Measurements from ENCODE around the gene BIRC6. TPM values are rescaled to one million over a fixed set of nuclear protein-coding genes. Genes with fewer than 3 reads are reported as not detected.
A peak's percentile ranks its signal among the peaks of the same experiment; 100 is the strongest.

The BIRC6 gene
- total and polyA plus RNA-seq, 2 donors (not counting 1 experiment from before 2014, with no cell fraction given): 41.7 to 166 TPM

DNA sequence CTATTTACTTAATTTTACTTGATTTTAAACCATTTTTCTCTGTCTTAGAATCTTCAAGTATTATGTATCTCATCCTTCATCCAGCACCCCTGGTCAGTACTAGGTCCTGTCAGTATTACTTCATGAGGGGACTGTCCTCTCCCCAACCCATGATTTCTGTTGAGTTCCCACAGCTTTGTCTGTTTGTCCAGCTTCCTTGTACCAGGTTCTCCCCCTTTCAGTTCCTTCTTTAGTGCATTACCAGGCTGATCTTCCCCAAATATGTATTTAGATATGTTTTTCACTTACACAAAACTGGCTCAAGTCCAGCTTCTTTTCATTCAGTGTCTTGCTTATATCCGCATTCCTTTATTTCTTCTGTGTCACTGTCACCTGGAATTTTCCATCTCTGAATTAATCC lies 257.3 kb downstream of the BIRC6 start:
- no peak for ATAC-seq (ENCODE audit: low read depth)
- Mint-ChIP-seq H3K27me3 (no peaks in the 10 kb centered on the region), H3K9me3 (ENCODE audit: insufficient read depth) (no peaks in the 10 kb centered on the region), H3K4me1 (no peaks in the 10 kb centered on the region), H3K27ac (no peak overlapping the region), H3K4me3 (no peak overlapping the region)
- H3K36me3 ChIP-seq (replicated peaks in 1 of 2; ENCODE audit: control extremely low read depth in 1 of 2, control insufficient read depth in 1 of 2, extremely low read depth in 1 of 2, insufficient read depth in 2 of 2, low read length in 1 of 2): peaks cover 15 to 52% of the 10 kb centered on the region in 2 experiments
- 100% methylated on average over 1 of the region's 1 CpG for WGBS (ENCODE audit: insufficient coverage)
- H4K20me1 ChIP-seq (ENCODE audit: control insufficient read depth, insufficient read depth, low read length, poor library complexity, severe bottlenecking): no peaks in the 10 kb centered on the region
- no peak for DNase-seq
- no peaks in the 10 kb centered on the region for H3K27me3 ChIP-seq (replicated peaks in 1 of 4; ENCODE audit: control extremely low read depth in 1 of 4, control insufficient read depth in 3 of 4, insufficient read depth in 4 of 4, low read length in 3 of 4)
- TF ChIP-seq EZH2 (IDR thresholded peaks at IDR 0.05; ENCODE audit: borderline replicate concordance, insufficient read depth, low read depth, low read length, poor library complexity, severe bottlenecking): no peak
- TF ChIP-seq, protein P1, sequence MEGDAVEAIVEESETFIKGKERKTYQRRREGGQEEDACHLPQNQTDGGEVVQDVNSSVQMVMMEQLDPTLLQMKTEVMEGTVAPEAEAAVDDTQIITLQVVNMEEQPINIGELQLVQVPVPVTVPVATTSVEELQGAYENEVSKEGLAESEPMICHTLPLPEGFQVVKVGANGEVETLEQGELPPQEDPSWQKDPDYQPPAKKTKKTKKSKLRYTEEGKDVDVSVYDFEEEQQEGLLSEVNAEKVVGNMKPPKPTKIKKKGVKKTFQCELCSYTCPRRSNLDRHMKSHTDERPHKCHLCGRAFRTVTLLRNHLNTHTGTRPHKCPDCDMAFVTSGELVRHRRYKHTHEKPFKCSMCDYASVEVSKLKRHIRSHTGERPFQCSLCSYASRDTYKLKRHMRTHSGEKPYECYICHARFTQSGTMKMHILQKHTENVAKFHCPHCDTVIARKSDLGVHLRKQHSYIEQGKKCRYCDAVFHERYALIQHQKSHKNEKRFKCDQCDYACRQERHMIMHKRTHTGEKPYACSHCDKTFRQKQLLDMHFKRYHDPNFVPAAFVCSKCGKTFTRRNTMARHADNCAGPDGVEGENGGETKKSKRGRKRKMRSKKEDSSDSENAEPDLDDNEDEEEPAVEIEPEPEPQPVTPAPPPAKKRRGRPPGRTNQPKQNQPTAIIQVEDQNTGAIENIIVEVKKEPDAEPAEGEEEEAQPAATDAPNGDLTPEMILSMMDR (IDR thresholded peaks at IDR 0.05): no peak
- ChIA-PET CTCF (interaction anchor here (2.1 kb wide), 1 partner anchor 10 kb away, joined by 7 read pairs; no protein-coding TSS in a partner anchor), POLR2A (no interaction called here)
- no peak overlapping the region for H3K4me3 ChIP-seq (ENCODE audit: control extremely low read depth in 1 of 5, extremely low read depth in 1 of 5, insufficient read depth in 1 of 5, low read depth in 2 of 5, low read length in 4 of 5)
- intact Hi-C loops (cut with micrococcal nuclease): no loop called here
- H2AFZ ChIP-seq (ENCODE audit: insufficient read depth, low read depth, low read length, poor library complexity, severe bottlenecking): no peak overlapping the region
- no peaks in the 10 kb centered on the region for H3K9me3 ChIP-seq (ENCODE audit: control extremely low read depth in 1 of 3, control insufficient read depth in 2 of 3, insufficient read depth in 1 of 3, low read length in 2 of 3)
- H3K9ac ChIP-seq (ENCODE audit: low read length): no peak overlapping the region
- H3K4me2 ChIP-seq (replicated peaks; ENCODE audit: low read depth, low read length, poor library complexity, severe bottlenecking): no peak overlapping the region
- H3K27ac ChIP-seq (ENCODE audit: low read length in 2 of 2): no peak overlapping the region
- H3K4me1 ChIP-seq (ENCODE audit: control insufficient read depth in 2 of 2, insufficient read depth in 2 of 2, low read length in 2 of 2): no peaks in the 10 kb centered on the region
- no peaks in the 10 kb centered on the region for H3K79me2 ChIP-seq (ENCODE audit: control insufficient read depth, insufficient read depth, low read length)

DNA sequence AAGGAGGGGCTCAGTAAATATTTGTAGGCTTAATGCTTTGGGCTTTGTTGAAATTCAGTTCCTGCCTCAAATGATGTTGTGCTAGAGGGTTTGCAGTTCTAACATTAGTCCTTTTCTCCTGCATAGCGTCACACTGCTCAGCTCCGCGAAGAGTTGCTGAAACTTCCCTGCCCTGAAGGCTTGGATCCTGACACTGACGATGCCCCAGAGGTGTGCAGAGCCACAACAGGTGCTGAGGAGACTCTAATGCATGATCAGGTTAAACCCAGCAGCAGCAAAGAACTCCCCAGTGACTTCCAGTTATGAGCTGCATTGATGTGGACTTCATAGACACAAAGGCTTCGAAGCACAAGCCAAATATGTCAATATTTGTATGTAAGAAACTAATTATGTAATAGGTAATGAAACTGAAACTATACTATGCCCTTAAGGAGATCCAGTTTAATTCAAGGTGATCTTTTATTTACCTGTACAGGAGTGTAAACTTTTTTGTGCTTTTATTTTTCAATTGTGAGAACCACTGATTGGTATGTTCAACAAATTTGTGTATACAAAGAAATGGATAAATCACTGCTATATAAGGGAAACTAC lies 260.9 kb downstream of the BIRC6 start:
- intact Hi-C loops (cut with micrococcal nuclease): no loop called here
- H3K79me2 ChIP-seq (ENCODE audit: control insufficient read depth, insufficient read depth, low read length): no peaks in the 10 kb centered on the region
- H4K20me1 ChIP-seq (ENCODE audit: control insufficient read depth, insufficient read depth, low read length, poor library complexity, severe bottlenecking): no peaks in the 10 kb centered on the region
- no peak overlapping the region for H3K4me2 ChIP-seq (replicated peaks; ENCODE audit: low read depth, low read length, poor library complexity, severe bottlenecking)
- H3K27me3 Mint-ChIP-seq: no peaks in the 10 kb centered on the region
- peaks cover 16 to 48% of the 10 kb centered on the region in 2 experiments for H3K36me3 ChIP-seq (replicated peaks in 1 of 2; ENCODE audit: control extremely low read depth in 1 of 2, control insufficient read depth in 1 of 2, extremely low read depth in 1 of 2, insufficient read depth in 2 of 2, low read length in 1 of 2)
- H3K27ac Mint-ChIP-seq: peak overlapping the region; percentile 32
- no peak overlapping the region for H3K9ac ChIP-seq (ENCODE audit: low read length)
- ChIA-PET POLR2A (no interaction called here), CTCF (no interaction called here)
- H3K27me3 ChIP-seq (replicated peaks in 1 of 4; ENCODE audit: control extremely low read depth in 1 of 4, control insufficient read depth in 3 of 4, insufficient read depth in 4 of 4, low read length in 3 of 4): no peaks in the 10 kb centered on the region
- TF ChIP-seq, protein P1 (IDR thresholded peaks at IDR 0.05): no peak
- TF ChIP-seq EZH2 (IDR thresholded peaks at IDR 0.05; ENCODE audit: borderline replicate concordance, insufficient read depth, low read depth, low read length, poor library complexity, severe bottlenecking): no peak
- no peaks in the 10 kb centered on the region for H3K4me1 Mint-ChIP-seq
- no peaks in the 10 kb centered on the region for H3K9me3 ChIP-seq (ENCODE audit: control extremely low read depth in 1 of 3, control insufficient read depth in 2 of 3, insufficient read depth in 1 of 3, low read length in 2 of 3)
- H3K4me1 ChIP-seq (ENCODE audit: control insufficient read depth in 2 of 2, insufficient read depth in 2 of 2, low read length in 2 of 2): no peaks in the 10 kb centered on the region
- DNase-seq (no peak), ATAC-seq (ENCODE audit: low read depth) (no peak)
- no peak overlapping the region for H3K4me3 ChIP-seq (ENCODE audit: control extremely low read depth in 1 of 5, extremely low read depth in 1 of 5, insufficient read depth in 1 of 5, low read depth in 2 of 5, low read length in 4 of 5)
- no peak overlapping the region for H3K27ac ChIP-seq (ENCODE audit: low read length in 2 of 2)
- no peak overlapping the region for H3K4me3 Mint-ChIP-seq
- H2AFZ ChIP-seq (ENCODE audit: insufficient read depth, low read depth, low read length, poor library complexity, severe bottlenecking): no peak overlapping the region
- 100% methylated on average over 4 of the region's 5 CpGs for WGBS (ENCODE audit: insufficient coverage)
- H3K9me3 Mint-ChIP-seq (ENCODE audit: insufficient read depth): no peaks in the 10 kb centered on the region
